Liver (tissue), 3 donors: ENCODE measurements around the gene IQCF6.

Experiments used
- ATF3 ChIP-seq: IDR thresholded peaks from 2 replicates; pipeline ENCODE4 v1.6.1; 2016; ENCODE audit warnings: antibody characterized with exemption
- CTCF ChIP-seq: fragments of 150-350 bp; IDR thresholded peaks from 2 replicates; pipeline ENCODE4 v1.5.1; 2017; ENCODE audit warnings: improper control_type of control experiment, low read depth, low read length; ENCODE audit not compliant: missing input control
- EGR1 ChIP-seq, 2 donors: IDR thresholded peaks; 2 replicates each; pipeline ENCODE4 v1.6.1; 2016 to 2018; ENCODE audit warnings: antibody characterized with exemption in 2 of 2, low read depth in 2 of 2
- GABPA ChIP-seq, 2 donors: IDR thresholded peaks in 1 of 2; conservative IDR thresholded peaks in 1 of 2; 2 replicates each; pipeline ENCODE4 v1.6.1; 2016; ENCODE audit warnings: antibody characterized with exemption in 2 of 2, mild to moderate bottlenecking in 1 of 2, moderate library complexity in 1 of 2
- MAX ChIP-seq: IDR thresholded peaks from 2 replicates; pipeline ENCODE4 v1.6.1; 2016; ENCODE audit warnings: antibody characterized with exemption
- RAD21 ChIP-seq, 2 donors: IDR thresholded peaks; 2 replicates each; pipeline ENCODE4 v1.6.1; 2016; ENCODE audit warnings: antibody characterized with exemption in 2 of 2, mild to moderate bottlenecking in 2 of 2
- REST ChIP-seq: IDR thresholded peaks from 2 replicates; pipeline ENCODE4 v1.6.1; 2016; ENCODE audit warnings: antibody characterized with exemption, mild to moderate bottlenecking
- SP1 ChIP-seq: IDR thresholded peaks from 2 replicates; pipeline ENCODE4 v1.6.1; 2018; ENCODE audit warnings: antibody characterized with exemption, mild to moderate bottlenecking
- TAF1 ChIP-seq: conservative IDR thresholded peaks from 2 replicates; pipeline ENCODE4 v1.6.1; 2016; ENCODE audit warnings: antibody characterized with exemption, mild to moderate bottlenecking
- YY1 ChIP-seq: IDR thresholded peaks from 2 replicates; pipeline ENCODE4 v1.6.1; 2016; ENCODE audit warnings: antibody characterized with exemption, mild to moderate bottlenecking
- ZBTB33 ChIP-seq: IDR thresholded peaks from 2 replicates; pipeline ENCODE4 v1.6.1; 2016; ENCODE audit warnings: antibody characterized with exemption
- donor health status: healthy.
- donor health status: healthy.

- TF ChIP-seq EGR1 (IDR thresholded peaks at IDR 0.05; ENCODE audit: low read depth in 2 of 2) (no peak), REST (no peak), CTCF (no peak), GABPA (IDR thresholded peaks at IDR 0.05 in 1 of 2, conservative IDR thresholded peaks at IDR 0.05 in 1 of 2) (no peak), TAF1 (no peak), ATF3 (no peak), RAD21 (IDR thresholded peaks at IDR 0.05) (no peak), YY1 (no peak), ZBTB33 (no peak), SP1 (no peak), MAX (no peak)
Measured at GRCh38 chr3:51747840-51748239, 31.2 kb downstream of the IQCF6 start.
